HepG2 (cell line): ENCODE results near the gene AAR2.

Experiments used
- ASH2L ChIP-seq: fragments of 300-600, 200-600 bp; sonication (generic); IDR thresholded peaks from 2 replicates; pipeline ENCODE4 v1.7.0; 2017; ENCODE audit warnings: low read depth, mild to moderate bottlenecking, moderate library complexity, mixed read lengths, low read length; ENCODE audit not compliant: insufficient read length
- FOXA1 ChIP-seq, 2 experiments: fragments of 450-650 bp in 1 of 2; sonication (generic) in 1 of 2; formaldehyde crosslinking in 1 of 2; IDR thresholded peaks; 2 replicates each; pipeline versions ENCODE4 v1.4.0 to v1.6.1; 2016 to 2020; ENCODE audit warnings: missing genetic modification reagents in 1 of 2
- MEIS1 ChIP-seq: sonication (generic); formaldehyde crosslinking; IDR thresholded peaks from 2 replicates; pipeline ENCODE4 v1.9.0; 2021; ENCODE audit warnings: mild to moderate bottlenecking, missing genetic modification reagents, moderate library complexity, borderline replicate concordance
- MYPOP ChIP-seq: sonication (generic); formaldehyde crosslinking; IDR thresholded peaks from 2 replicates; pipeline ENCODE4 v1.8.1; 2023; ENCODE audit warnings: mild to moderate bottlenecking, moderate library complexity, missing genetic modification reagents
- POLR2AphosphoS5 ChIP-seq: IDR thresholded peaks from 2 replicates; pipeline ENCODE4 v1.6.1; 2012; ENCODE audit warnings: low read depth, low read length
- RFX5 ChIP-seq: IDR thresholded peaks from 2 replicates; pipeline ENCODE4 v1.6.1; 2011; ENCODE audit warnings: low read depth, low read length, improper control_type of control experiment
- ZNF17 ChIP-seq: sonication (generic); formaldehyde crosslinking; IDR thresholded peaks from 2 replicates; pipeline ENCODE4 v1.5.0; 2020; ENCODE audit warnings: mild to moderate bottlenecking, missing genetic modification reagents
- ZNF3 ChIP-seq: IDR thresholded peaks from 2 replicates; pipeline ENCODE4 v1.7.0; 2017; ENCODE audit warnings: inconsistent platforms
- ZNF577 ChIP-seq: sonication (generic); formaldehyde crosslinking; IDR thresholded peaks from 2 replicates; pipeline ENCODE4 v1.4.0; 2020; ENCODE audit warnings: mild to moderate bottlenecking, low read depth, missing genetic modification reagents, borderline replicate concordance
- TF ChIP-seq, protein P1 (sequence below): sonication (generic); formaldehyde crosslinking; IDR thresholded peaks from 2 replicates; pipeline ENCODE4 v1.5.0; 2020; ENCODE audit warnings: mild to moderate bottlenecking, missing genetic modification reagents, moderate library complexity

DNA sequence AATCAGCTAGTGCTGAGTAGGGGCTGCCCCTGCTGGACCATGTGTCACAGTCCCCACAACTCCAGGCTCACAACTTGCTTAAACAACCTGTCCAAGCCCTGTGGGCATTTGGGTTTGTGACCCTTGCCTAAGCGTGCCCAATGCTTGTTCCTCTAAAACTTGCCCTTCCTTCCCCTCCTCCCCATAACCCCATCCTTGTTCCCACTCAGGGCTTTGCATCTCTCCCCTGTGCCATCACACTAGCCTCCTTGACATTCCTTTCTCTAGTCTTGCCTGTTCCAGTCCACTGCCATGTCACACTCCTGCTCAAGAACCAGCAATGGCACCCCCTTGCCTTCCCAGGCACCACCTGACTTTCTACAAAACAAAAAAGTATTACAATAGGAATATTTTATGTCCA lies 67.6 kb downstream of the AAR2 start:
- TF ChIP-seq ASH2L, result no peak
- no peak for TF ChIP-seq ZNF17
- no peak for TF ChIP-seq MEIS1 (CRISPR knock-in tag)
- no peak for TF ChIP-seq RFX5
- TF ChIP-seq, protein P1, sequence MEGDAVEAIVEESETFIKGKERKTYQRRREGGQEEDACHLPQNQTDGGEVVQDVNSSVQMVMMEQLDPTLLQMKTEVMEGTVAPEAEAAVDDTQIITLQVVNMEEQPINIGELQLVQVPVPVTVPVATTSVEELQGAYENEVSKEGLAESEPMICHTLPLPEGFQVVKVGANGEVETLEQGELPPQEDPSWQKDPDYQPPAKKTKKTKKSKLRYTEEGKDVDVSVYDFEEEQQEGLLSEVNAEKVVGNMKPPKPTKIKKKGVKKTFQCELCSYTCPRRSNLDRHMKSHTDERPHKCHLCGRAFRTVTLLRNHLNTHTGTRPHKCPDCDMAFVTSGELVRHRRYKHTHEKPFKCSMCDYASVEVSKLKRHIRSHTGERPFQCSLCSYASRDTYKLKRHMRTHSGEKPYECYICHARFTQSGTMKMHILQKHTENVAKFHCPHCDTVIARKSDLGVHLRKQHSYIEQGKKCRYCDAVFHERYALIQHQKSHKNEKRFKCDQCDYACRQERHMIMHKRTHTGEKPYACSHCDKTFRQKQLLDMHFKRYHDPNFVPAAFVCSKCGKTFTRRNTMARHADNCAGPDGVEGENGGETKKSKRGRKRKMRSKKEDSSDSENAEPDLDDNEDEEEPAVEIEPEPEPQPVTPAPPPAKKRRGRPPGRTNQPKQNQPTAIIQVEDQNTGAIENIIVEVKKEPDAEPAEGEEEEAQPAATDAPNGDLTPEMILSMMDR, result no peak
- TF ChIP-seq FOXA1 (IDR thresholded peaks at IDR 0.05), result no peak
- TF ChIP-seq FOXA1 (CRISPR knock-in tag; IDR thresholded peaks at IDR 0.05), result no peak
- no peak for TF ChIP-seq ZNF577 (CRISPR knock-in tag)
- no peak for TF ChIP-seq POLR2AphosphoS5
- TF ChIP-seq ZNF3 (CRISPR knock-in tag), result no peak
- TF ChIP-seq MYPOP (CRISPR knock-in tag), result no peak
